GM18909 (cell line): ENCODE measurements around the gene TMEM260.
"Not testable (repeated sequence)": the region's sequence is repeated elsewhere in the genome, so short reads cannot be mapped to it uniquely, and the experiment has no call there.

Experiments
- ATAC-seq: cut with Tn5 transposase; IDR thresholded peaks from one replicate; pipeline ENCODE4 v1.9.1; 2021; ENCODE audit warnings: mild to moderate bottlenecking; ENCODE audit not compliant: unreplicated experiment, poor library complexity

The TMEM260 gene

GRCh38 chr14:56594428-56594827 lies 14.8 kb downstream of the TMEM260 start:
- ATAC-seq: no peak

DNA sequence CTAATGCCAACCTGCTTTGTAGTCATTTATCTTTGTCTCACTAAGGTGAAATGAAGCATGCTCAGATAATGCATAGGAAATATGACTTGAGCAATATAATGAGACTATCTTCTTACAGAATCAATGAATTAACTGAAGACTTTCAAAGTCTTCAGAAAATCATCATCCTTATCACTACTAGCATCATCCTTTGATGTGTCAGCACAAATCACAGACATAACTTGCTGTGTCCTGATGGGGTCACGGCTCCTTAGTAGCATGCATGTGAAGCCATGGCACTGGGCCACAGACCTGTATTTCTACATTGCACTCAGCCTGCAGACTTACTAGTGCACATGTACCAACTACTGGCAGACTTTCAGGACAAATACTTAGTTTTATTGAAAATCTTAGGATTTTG lies 18.9 kb downstream of the TMEM260 start:
- no peak for ATAC-seq

DNA sequence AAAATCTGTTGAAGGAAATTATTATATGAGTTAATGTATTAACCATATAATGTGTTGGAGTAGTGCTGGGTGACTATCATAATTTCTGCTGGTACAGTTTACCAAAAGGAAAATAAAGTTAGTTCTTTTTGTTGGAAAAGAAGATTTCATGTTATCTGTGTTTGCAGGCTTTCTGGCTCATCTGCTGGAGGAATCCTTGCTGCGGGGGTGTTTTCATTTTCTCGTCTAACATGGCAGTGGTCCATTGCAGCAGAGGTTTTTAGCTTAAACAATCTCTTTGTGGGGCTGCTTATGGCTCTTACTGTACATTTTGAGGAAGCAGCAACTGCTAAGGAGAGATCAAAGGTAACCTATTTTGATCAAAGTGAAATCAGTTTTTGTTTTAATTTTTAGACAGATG lies 24.1 kb downstream of the TMEM260 start:
- no peak for ATAC-seq

DNA sequence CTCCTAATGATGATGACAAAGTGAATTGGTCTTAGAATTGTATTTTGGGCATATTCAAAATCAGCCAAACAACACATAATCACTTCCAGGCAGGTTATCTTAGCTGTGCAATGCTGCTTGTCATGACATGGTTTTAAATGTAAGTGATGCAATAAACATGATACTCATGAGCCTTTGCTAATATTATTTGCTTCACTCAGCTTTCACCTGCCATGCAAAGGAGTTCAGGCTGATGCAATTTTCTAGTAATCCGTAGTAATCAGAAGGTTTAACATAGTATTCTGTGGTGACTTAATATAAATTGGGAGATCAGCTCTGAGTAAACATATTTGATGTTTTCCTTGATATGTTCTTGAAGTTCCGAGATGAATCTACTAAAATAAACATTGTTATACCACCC lies 29.1 kb downstream of the TMEM260 start:
- no peak for ATAC-seq

DNA sequence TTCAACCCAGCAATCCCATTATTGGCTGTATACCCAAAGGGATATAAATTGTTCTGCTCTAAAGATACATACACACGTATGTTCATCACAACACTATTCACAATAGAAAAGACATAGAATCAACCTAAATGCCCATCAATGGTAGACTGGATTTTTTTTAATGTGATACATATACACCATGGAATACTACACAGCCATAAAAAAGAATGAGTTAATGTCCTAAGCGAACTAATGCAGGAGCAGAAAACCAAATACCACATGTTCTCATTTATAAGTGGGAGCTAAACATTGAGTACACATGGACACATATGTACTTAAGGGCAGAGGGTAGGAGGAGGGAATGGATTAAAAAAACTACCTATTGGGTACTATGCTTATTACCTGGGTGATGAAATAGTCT lies 32.1 kb downstream of the TMEM260 start:
- not testable (repeated sequence) for ATAC-seq

GRCh38 chr14:56617084-56617483 lies 37.5 kb downstream of the TMEM260 start:
- no peak for ATAC-seq

GRCh38 chr14:56630707-56631106 lies 51.1 kb downstream of the TMEM260 start:
- ATAC-seq: no peak

DNA sequence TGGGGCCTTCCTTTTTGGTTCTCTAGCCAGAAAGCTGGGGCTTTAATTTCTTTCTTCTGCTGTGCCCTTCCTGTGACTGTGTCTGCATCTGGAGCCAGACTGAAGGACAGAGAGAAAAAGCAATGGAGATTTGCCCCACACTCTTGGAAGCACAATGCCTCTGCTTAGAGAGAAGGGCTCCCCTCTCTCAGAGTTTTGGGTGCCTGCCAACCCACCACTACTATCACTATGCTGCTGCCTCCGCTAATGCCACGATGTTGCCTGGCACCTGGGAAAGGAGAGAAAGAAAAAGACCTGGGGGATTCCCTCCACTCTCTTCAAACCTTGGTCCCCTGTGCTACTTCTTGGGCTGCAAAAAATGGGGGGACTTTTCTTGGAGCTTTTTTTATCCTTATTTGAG lies 52.6 kb downstream of the TMEM260 start:
- ATAC-seq: no peak

- no peak for ATAC-seq
Observed at GRCh38 chr14:56633544-56633943, 53.9 kb downstream of the TMEM260 start.

DNA sequence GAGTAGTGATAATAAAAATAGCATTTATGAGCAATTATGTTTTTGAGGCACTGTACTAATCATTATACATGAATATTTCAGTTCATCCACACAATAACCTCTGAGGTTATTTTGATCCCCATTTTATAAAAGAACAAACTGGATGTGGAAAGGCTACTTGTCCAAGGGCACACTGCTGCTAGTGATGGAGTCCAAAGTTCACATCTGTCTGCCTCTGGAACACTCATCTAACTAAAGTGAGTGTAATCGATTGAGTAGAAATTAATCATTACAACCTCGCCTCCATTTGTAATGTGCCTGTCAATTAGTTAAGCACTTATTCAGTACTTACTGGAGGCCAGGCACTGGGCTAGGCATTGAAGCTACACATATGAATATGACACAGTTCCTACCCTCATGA lies 55.4 kb downstream of the TMEM260 start:
- ATAC-seq: no peak

DNA sequence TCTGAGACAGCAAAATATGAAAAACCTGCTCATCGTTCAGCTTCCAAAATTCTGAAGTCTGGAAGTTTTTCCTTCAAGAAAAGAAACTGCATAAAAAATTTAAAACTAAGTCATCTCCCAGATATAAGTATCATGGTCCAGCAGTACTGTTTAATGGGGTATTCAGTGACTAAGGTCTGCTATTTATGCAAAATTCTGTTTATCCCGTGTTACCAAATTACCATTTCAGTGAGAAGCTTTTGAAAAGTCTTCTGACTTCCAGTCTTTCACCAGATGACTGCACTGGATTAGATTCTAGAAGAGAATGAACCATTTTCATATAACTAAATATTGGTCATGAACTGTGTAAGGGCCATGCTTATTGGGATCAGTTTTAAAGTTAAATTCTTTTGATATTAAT lies 67.9 kb downstream of the TMEM260 start:
- no peak for ATAC-seq

DNA sequence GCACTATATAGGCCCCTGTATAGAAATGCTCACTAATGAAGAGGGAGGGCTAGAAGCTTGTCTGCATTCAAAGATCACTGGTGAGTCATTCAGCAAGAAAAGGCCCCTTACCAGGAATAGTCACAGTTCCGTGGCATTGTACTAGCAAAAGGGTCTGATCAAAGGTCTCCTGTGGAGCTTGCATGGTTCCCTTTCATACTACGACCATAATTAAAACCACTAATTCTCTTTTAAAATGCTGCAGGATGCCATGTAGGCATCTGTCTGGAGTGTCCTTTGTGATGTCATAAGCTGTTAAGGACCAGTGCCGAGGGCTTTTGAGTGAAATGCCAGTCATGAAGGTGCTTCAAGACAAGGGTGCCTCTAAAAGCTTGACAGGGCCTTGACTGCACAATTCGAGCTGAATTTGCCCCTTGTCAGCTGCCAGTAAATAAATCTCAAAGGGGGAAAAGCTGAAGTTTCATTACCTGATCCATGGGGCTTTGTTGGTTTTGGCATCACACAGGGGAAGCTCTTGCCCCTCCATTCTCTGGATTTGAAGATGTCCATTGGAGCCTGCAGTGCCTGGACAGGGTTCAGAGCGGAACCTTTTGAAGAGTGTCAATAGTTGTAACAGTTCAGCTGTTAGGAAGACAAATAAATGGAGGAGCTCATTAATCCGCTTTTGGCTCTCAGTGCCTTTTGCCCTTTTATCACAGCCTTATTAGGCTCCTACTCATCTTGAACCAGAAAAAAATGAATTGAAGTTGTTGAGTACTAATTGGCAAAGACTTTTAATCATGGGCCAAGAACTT lies 69.1 kb downstream of the TMEM260 start:
- no peak for ATAC-seq

GRCh38 chr14:56649382-56649781 lies 69.8 kb downstream of the TMEM260 start:
- ATAC-seq: no peak

DNA sequence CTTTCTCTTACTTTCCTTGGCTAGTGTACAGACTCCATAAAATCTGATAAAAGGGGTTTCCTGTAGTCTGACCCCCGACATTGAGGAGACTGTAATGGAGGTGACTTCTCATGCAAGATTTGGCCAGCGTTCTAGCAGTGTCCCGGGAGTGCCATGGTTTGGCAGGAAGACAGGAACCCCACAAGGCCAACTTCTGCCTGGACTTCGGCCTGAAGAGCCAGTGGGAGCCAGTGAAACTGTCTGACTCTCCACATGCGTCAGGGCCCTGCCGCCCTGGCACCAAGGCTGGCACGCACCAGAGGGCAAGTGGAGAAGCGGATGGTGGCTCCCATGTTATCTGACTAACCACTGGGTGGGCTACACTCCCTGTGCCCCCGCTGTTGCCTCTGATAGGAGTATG lies 70.5 kb downstream of the TMEM260 start:
- ATAC-seq: no peak

DNA sequence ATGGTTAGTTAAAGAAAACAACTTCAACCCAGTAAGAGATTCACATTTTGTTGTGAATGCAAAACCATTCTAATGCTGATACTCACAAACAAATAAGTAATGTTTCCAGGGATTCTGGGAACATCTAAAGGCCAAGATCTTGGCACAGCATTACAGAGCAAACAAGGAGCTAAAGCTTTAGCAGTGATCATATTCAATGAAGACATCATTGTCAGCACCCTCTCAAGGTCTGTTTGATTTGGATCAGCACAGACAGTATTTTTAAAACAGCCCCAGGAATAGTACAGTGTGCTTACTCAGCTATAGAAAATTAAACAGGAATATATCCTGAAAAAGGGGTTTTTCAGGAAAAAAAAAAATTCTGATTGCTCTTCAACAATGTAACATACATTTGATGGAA lies 71.4 kb downstream of the TMEM260 start:
- ATAC-seq: no peak

GRCh38 chr14:56657604-56658003 lies 78.0 kb downstream of the TMEM260 start:
- no peak for ATAC-seq

DNA sequence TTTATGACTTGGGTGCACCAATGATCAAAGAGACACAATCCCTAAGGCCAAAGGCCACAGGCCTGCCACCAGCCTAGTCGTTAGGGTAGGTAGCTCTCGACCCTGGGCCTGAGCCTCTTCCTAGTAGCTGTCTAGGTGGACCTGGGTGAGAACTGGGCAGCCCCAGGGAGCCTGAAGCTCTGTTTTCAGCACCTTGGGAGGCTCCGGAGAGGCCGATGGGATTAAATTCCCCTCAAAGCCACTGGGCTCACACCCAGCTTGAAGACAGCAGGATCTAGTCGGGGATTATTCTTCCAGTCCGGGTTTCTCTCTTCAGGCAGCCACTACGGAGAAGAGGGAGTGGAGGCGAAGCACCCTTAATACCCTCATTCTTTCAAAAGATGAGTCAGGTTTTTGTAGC lies 79.8 kb downstream of the TMEM260 start:
- ATAC-seq: no peak

GRCh38 chr14:56659964-56660551 lies 80.5 kb downstream of the TMEM260 start:
- ATAC-seq: peak; percentile 47

DNA sequence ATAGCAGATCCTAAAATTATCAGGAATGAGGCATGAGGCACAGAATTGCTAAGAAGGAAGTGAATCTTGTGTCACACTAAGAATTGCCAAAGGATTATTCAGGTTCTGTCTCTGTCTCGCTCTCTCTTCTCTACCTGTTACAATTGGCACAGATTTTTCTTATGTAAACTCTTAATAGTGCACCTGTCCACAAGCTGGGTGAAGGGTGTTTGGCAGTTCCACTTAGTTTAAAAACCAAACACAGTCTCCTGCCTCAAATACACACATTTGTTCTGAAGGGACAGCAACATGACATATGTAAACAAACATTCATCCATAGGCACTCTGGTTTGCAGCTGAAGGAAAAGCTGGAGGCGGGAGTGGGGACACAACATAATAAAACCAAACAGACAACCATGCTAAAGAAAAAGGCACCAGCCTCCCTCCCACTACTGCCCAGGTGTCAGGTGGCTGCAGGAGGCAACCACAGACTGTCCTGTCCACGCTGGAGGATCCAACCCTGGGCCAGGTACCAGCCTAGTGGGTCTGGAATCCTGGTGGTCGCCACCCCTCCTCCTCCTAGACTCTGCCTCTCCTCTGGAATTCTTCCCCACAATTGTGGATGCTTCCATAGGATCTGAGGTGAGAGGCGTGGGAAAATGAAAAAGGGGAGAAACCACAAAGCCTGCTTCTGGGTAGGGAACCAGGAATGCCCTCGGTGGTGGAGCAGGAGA lies 81.2 kb downstream of the TMEM260 start:
- no peak for ATAC-seq

- no peak for ATAC-seq
Observed at GRCh38 chr14:56661478-56661877, 81.9 kb downstream of the TMEM260 start.

- no peak for ATAC-seq
Observed at GRCh38 chr14:56664811-56665421, 85.3 kb downstream of the TMEM260 start.
